AG04450 (cell line): ENCODE data around the gene ZNF638. TPM values are rescaled to one million over a fixed set of nuclear protein-coding genes. Genes with fewer than 3 reads are reported as not detected.

Experiments
- CTCF ChIA-PET: fragments of 300-600, 350-600 bp; formaldehyde crosslinking; extraction: SDS; loops from one replicate; lab custom pipeline; 2022; ENCODE audit warnings: antibody characterized with exemption, inconsistent platforms; lab: Charles Lee
- POLR2A ChIA-PET: fragments of 350-600 bp; formaldehyde crosslinking; extraction: SDS; loops from one replicate; lab custom pipeline; 2021; ENCODE audit warnings: antibody characterized with exemption, inconsistent platforms; lab: Yijun Ruan, JAX
- DNase-seq: peaks from one replicate; pipeline ENCODE4 v3.0.0-alpha.2; 2011; ENCODE audit warnings: low read depth, low spot score
- H3K27ac ChIP-seq: one replicate; pipeline ENCODE4 v1.5.1; 2012; ENCODE audit warnings: low read depth, low read length, control low read depth
- H3K27me3 ChIP-seq: one replicate; pipeline ENCODE4 v1.6.0; 2012; ENCODE audit warnings: low read length; ENCODE audit not compliant: control insufficient read depth, insufficient read depth
- H3K4me3 ChIP-seq: 2 replicates; pipeline ENCODE4 v1.5.1; 2011; ENCODE audit warnings: mild to moderate bottlenecking, low read depth, low read length, control low read depth
- H3K9me3 ChIP-seq: 2 replicates; pipeline ENCODE4 v1.5.1; 2012; ENCODE audit warnings: low read length; ENCODE audit not compliant: control insufficient read depth, insufficient read depth
- CTCF ChIP-seq: IDR thresholded peaks from 2 replicates; pipeline ENCODE4 v1.5.1; 2011; ENCODE audit warnings: low read depth, low read length, control low read depth, inconsistent platforms
- polyA plus RNA-seq: library from polyadenylated mRNA; depleted of rRNA; stranded (reverse); fragments of >200 nt; gene quantifications from 2 replicates; pipeline ENCODE4 v1.2.3, GENCODE V29; 2011

The ZNF638 gene
- polyA plus RNA-seq, 1 experiment = 105 TPM

DNA sequence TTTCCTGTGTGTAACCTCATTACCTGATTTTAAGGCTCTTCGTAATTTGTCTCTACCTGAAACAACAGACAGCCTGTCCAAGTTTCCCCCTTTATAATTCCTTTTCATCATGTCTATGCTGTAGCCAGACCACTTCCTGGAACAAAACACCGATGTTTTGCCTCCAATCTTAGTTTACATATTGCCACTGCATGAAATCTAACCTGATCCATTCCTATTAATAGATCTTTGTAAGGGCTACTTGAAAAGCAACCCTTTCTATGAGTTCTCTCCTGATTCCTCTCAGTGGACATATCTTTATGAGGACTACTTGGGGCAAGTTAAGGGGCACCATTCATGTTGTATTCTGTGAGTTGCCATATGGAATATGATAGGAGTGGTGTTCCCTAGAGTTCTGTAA lies 30.9 kb downstream of the ZNF638 start:
- CTCF ChIA-PET = interaction anchor here (0.9 to 1.6 kb wide), 2 partner anchors 31 to 148 kb away, joined by 3 to 5 read pairs; partner anchors contain the start of gene ZNF638
- H3K27me3 ChIP-seq = no peaks in the 10 kb centered on the region
- TF ChIP-seq CTCF = no peak
- POLR2A ChIA-PET = no interaction called here
- no peak overlapping the region for H3K4me3 ChIP-seq
- H3K27ac ChIP-seq = no peak overlapping the region
- DNase-seq = no peak
- H3K9me3 ChIP-seq = no peaks in the 10 kb centered on the region

GRCh38 chr2:71370015-71370414 lies 38.4 kb downstream of the ZNF638 start:
- TF ChIP-seq CTCF = no peak
- no peak overlapping the region for H3K4me3 ChIP-seq
- no peaks in the 10 kb centered on the region for H3K9me3 ChIP-seq
- no peaks in the 10 kb centered on the region for H3K27me3 ChIP-seq
- ChIA-PET CTCF (interaction anchor here (1.5 kb wide), 1 partner anchor 38 kb away, joined by 6 read pairs; the partner anchor contains the start of gene ZNF638), POLR2A (no interaction called here)
- no peak overlapping the region for H3K27ac ChIP-seq
- no peak for DNase-seq

DNA sequence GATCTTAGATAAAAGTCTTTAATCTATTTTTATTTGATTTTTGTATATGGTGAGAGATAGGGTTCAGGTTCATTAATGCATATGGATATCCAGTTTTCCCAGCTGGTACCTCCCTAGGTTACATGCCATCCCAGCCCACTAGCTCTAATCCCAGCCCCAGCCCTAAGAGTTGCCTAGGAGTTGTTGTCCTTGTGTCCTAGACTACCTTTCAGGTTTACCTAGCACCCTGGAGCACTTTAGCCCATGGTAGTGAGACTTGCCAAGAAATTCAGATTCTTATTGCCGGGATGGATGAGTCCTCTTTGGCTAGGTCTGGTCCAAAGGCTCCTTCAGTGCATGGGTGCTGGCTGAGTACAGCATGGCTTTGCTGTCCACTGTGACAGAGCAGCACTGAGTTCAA lies 40.5 kb downstream of the ZNF638 start:
- no peaks in the 10 kb centered on the region for H3K27me3 ChIP-seq
- DNase-seq = no peak
- no peak overlapping the region for H3K4me3 ChIP-seq
- H3K27ac ChIP-seq = no peak overlapping the region
- H3K9me3 ChIP-seq = no peaks in the 10 kb centered on the region
- ChIA-PET POLR2A (no interaction called here), CTCF (interaction anchor here (3.6 kb wide), 1 partner anchor 41 kb away, joined by 30 read pairs; the partner anchor contains the start of gene ZNF638)
- no peak for TF ChIP-seq CTCF

DNA sequence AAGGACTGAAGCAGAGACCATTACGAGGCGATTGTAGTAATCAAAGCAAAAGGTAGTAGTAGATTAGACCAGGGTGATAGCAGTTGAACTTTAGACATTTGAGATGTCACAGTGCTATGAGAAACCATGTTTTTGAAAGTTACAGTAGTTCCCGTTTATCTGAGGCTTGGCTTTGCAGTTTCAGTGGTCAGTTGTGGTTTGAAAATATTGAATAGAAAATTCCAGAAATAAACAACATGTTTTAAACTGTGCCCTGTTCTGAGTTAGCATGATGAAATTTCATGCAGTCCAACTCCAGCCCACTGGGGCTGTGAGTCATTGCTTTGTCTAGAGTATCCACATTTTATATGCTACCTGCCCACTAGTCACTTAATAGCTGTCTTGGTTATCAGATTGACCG lies 47.5 kb downstream of the ZNF638 start:
- no peak for TF ChIP-seq CTCF
- H3K27me3 ChIP-seq = no peaks in the 10 kb centered on the region
- ChIA-PET POLR2A (no interaction called here), CTCF (no interaction called here)
- no peak overlapping the region for H3K27ac ChIP-seq
- peak; percentile 27 for DNase-seq
- no peak overlapping the region for H3K4me3 ChIP-seq
- no peaks in the 10 kb centered on the region for H3K9me3 ChIP-seq

- CTCF ChIA-PET = interaction anchor here (1.3 to 4.9 kb wide), 3 partner anchors 49 to 81 kb away, joined by 3 to 32 read pairs (median 4); partner anchors contain the start of gene ZNF638
- Histone ChIP-seq H3K4me3 (no peak overlapping the region), H3K27ac (no peak overlapping the region), H3K27me3 (no peaks in the 10 kb centered on the region), H3K9me3 (no peaks in the 10 kb centered on the region)
- peak; percentile 18 for DNase-seq
- TF ChIP-seq CTCF = no peak
- POLR2A ChIA-PET = interaction anchor here (0.6 to 0.8 kb wide), 3 partner anchors 39 to 81 kb away, joined by 3 to 21 read pairs (median 8); partner anchors contain the start of gene ZNF638
Observed at GRCh38 chr2:71380665-71381064, 49.1 kb downstream of the ZNF638 start.
